ENCODE data around the gene C10orf143.
A peak's percentile ranks its signal among the peaks of the same experiment; 100 is the strongest.
"Not testable (repeated sequence)": the region's sequence is repeated elsewhere in the genome, so short reads cannot be mapped to it uniquely, and the experiment has no call there.

The C10orf143 gene

GRCh38 chr10:130110246-130111112 lies at the start of gene C10orf143:
Gene C10orf143 (minus strand): TSS chr10:130110830. CDS start chr10:130110772, 58 bp downstream.
- peak; percentile 70 for DNase-seq

GRCh38 chr10:130159192-130159794 lies 48.7 kb upstream of the C10orf143 start:
- DNase-seq: no peak

GRCh38 chr10:130146042-130146441 lies 35.4 kb upstream of the C10orf143 start:
- DNase-seq: no peak

GRCh38 chr10:130141878-130142277 lies 31.2 kb upstream of the C10orf143 start:
- no peak for DNase-seq

- DNase-seq: no peak
Observed at GRCh38 chr10:130141460-130141859, 30.8 kb upstream of the C10orf143 start.

GRCh38 chr10:130141038-130141437 lies 30.4 kb upstream of the C10orf143 start:
- DNase-seq: no peak

GRCh38 chr10:130140425-130140824 lies 29.8 kb upstream of the C10orf143 start:
- DNase-seq: no peak

- no peak for DNase-seq
Observed at GRCh38 chr10:130138479-130138866, 27.8 kb upstream of the C10orf143 start.

- DNase-seq: no peak
Observed at GRCh38 chr10:130137659-130138478, 27.2 kb upstream of the C10orf143 start.

GRCh38 chr10:130137090-130137448 lies 26.4 kb upstream of the C10orf143 start:
- DNase-seq: no peak

GRCh38 chr10:130136226-130137089 lies 25.8 kb upstream of the C10orf143 start, which contains the start of gene GLRX3:
Gene GLRX3 (plus strand): TSS chr10:130136391. CDS start chr10:130136421, 30 bp downstream.
- peak; percentile 8 for DNase-seq

- DNase-seq: no peak
Observed at GRCh38 chr10:130135676-130136225, 25.1 kb upstream of the C10orf143 start.

- DNase-seq: no peak
Observed at GRCh38 chr10:130128922-130129321, 18.3 kb upstream of the C10orf143 start.

GRCh38 chr10:130128062-130128781 lies 17.6 kb upstream of the C10orf143 start:
- DNase-seq: no peak

- DNase-seq: peak; percentile 15
Observed at GRCh38 chr10:130127364-130128061, 16.9 kb upstream of the C10orf143 start.

GRCh38 chr10:130121486-130122079 lies 11.0 kb upstream of the C10orf143 start:
- no peak for DNase-seq

- not testable (repeated sequence) for DNase-seq
Observed at GRCh38 chr10:130117535-130117934, 6.9 kb upstream of the C10orf143 start.

- DNase-seq: not testable (repeated sequence)
Observed at GRCh38 chr10:130116942-130117341, 6.3 kb upstream of the C10orf143 start.

- no peak for DNase-seq
Observed at GRCh38 chr10:130112821-130113220, 2.2 kb upstream of the C10orf143 start.

- DNase-seq: no peak
Observed at GRCh38 chr10:130111852-130112180, 1.2 kb upstream of the C10orf143 start.

Data from NCI-H1694 treated with DMSO at 0.1 percent for 48 hours (cell line).